ENCODE measurements around the gene ALOX12B. TPM values are rescaled to one million over a fixed set of nuclear protein-coding genes. Genes with fewer than 3 reads are reported as not detected.

The ALOX12B gene
- total and polyA plus RNA-seq, 4 donors: not detected

- TF ChIP-seq ZBTB33 (IDR thresholded peaks at IDR 0.05) (no peak), YY1 (IDR thresholded peaks at IDR 0.05) (no peak), FOXA1 (IDR thresholded peaks at IDR 0.05) (no peak)
These were observed 45.9 kb upstream of the ALOX12B start (continued) for GRCh38 chr17:8133399-8133798.

- H3K36me3 ChIP-seq (ENCODE audit: control insufficient read depth in 4 of 4, insufficient read depth in 3 of 4, low read depth in 1 of 4, low read length in 3 of 4): no peaks in the 10 kb centered on the region
- peaks cover 0 to 4% (median under 1%) of the 10 kb centered on the region in 4 donors for H3K4me1 ChIP-seq (ENCODE audit: control insufficient read depth in 4 of 4, insufficient read depth in 4 of 4, low read length in 3 of 4)
- H3K9ac ChIP-seq (ENCODE audit: low read depth in 1 of 2, low read length in 2 of 2): no peak overlapping the region
- no peaks in the 10 kb centered on the region for H3K9me3 ChIP-seq (ENCODE audit: control insufficient read depth in 4 of 4, low read length in 3 of 4)
- H3K4me3 ChIP-seq (ENCODE audit: low read depth in 1 of 3, low read length in 3 of 3): no peak overlapping the region
- no peak overlapping the region for H3K27ac ChIP-seq (ENCODE audit: low read depth in 1 of 2, low read length in 2 of 2)
- 77% methylated on average over 3 of the region's 3 CpGs for WGBS
- TF ChIP-seq HNF4A (conservative IDR thresholded peaks at IDR 0.05) (no peak), GABPA (IDR thresholded peaks at IDR 0.05 in 1 of 2, conservative IDR thresholded peaks at IDR 0.05 in 1 of 2) (no peak), HNF4G (IDR thresholded peaks at IDR 0.05) (no peak), EGR1 (IDR thresholded peaks at IDR 0.05; ENCODE audit: low read depth in 2 of 2) (no peak), MAX (IDR thresholded peaks at IDR 0.05) (no peak), ATF3 (IDR thresholded peaks at IDR 0.05) (no peak), JUND (IDR thresholded peaks at IDR 0.05) (no peak), YY1 (IDR thresholded peaks at IDR 0.05) (no peak), TAF1 (conservative IDR thresholded peaks at IDR 0.05) (no peak), SP1 (IDR thresholded peaks at IDR 0.05) (no peak), ZBTB33 (IDR thresholded peaks at IDR 0.05) (no peak), RXRA (IDR thresholded peaks at IDR 0.05) (no peak), CTCF (IDR thresholded peaks at IDR 0.05; ENCODE audit: low read depth, low read length, missing input control) (no peak), NR2F2 (IDR thresholded peaks at IDR 0.05) (no peak), RAD21 (IDR thresholded peaks at IDR 0.05) (no peak), REST (IDR thresholded peaks at IDR 0.05) (no peak), FOXA1 (IDR thresholded peaks at IDR 0.05) (no peak)
- peaks cover 0 to 3% (median 0%) of the 10 kb centered on the region in 4 donors for H3K27me3 ChIP-seq (ENCODE audit: control insufficient read depth in 4 of 4, insufficient read depth in 4 of 4, low read length in 3 of 4)
- DNase-seq (ENCODE audit: low spot score): no peak
These were observed 44.4 kb upstream of the ALOX12B start for GRCh38 chr17:8131844-8132441.

All from liver (tissue), 9 donors.